ENCODE data around the gene BTBD19. TPM values are rescaled to one million over a fixed set of nuclear protein-coding genes. Genes with fewer than 3 reads are reported as not detected.
A peak's percentile ranks its signal among the peaks of the same experiment; 100 is the strongest.
"Not testable (repeated sequence)": the region's sequence is repeated elsewhere in the genome, so short reads cannot be mapped to it uniquely, and the experiment has no call there.

BTBD19 gene
- total RNA-seq, 4 donors from 2014 or later = 1.0 to 4.0 (median 2.4) TPM

DNA sequence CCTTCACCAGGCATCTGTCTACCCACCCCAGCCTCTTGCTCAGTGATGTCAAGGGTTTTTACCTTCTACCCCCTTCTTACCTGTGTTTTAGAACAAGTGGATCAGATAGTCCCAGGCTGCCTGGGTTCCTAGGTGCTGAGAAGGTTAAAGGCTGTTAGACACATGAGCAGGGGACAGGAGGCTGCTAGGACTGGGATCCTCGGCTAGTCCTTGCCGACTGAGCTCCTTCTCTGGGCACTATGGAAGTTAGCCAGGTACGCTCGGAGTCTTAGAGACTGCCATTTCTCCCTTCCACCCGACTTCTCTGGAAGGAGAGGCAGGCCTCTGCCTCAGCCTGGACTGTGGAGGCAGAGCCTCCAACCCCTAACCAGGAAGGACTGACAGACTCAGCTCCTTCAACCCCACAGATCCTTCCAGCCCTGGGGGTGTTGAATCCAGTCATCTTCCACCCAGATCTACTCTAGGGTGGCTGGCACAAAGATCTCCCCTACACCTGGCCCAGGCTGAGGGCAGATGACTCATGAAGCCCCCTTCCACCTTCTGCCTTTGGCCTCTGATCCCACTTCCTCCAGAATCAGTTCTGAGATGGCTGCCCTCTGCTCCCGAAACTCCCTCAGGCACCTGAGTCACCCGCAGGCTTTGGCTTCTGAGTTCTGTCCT is 1.5 kb upstream of the BTBD19 start, which contains the start of gene DYNLT4:
Gene DYNLT4 (minus strand): TSS at position 648 of the 660 bp plus-strand sequence. CDS start 683 bp downstream, outside the sequence.
- intact Hi-C loops (cut with DNase I; ENCODE audit: low total_unique reads) = no loop called here
- H3K4me3 ChIP-seq (ENCODE audit: low read depth, poor library complexity, severe bottlenecking) = no peak within 1 kb of the TSS
- no peak for DNase-seq (ENCODE audit: low spot score in 2 of 2)
- TF ChIP-seq, protein P1, sequence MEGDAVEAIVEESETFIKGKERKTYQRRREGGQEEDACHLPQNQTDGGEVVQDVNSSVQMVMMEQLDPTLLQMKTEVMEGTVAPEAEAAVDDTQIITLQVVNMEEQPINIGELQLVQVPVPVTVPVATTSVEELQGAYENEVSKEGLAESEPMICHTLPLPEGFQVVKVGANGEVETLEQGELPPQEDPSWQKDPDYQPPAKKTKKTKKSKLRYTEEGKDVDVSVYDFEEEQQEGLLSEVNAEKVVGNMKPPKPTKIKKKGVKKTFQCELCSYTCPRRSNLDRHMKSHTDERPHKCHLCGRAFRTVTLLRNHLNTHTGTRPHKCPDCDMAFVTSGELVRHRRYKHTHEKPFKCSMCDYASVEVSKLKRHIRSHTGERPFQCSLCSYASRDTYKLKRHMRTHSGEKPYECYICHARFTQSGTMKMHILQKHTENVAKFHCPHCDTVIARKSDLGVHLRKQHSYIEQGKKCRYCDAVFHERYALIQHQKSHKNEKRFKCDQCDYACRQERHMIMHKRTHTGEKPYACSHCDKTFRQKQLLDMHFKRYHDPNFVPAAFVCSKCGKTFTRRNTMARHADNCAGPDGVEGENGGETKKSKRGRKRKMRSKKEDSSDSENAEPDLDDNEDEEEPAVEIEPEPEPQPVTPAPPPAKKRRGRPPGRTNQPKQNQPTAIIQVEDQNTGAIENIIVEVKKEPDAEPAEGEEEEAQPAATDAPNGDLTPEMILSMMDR (IDR thresholded peaks at IDR 0.05) = no peak
- TF ChIP-seq POLR2A (IDR thresholded peaks at IDR 0.05) = no peak
- whole genome bisulfite sequencing, 2 donors = 25 to 42% methylated on average over 6 to 7 of the region's 7 CpGs

DNA sequence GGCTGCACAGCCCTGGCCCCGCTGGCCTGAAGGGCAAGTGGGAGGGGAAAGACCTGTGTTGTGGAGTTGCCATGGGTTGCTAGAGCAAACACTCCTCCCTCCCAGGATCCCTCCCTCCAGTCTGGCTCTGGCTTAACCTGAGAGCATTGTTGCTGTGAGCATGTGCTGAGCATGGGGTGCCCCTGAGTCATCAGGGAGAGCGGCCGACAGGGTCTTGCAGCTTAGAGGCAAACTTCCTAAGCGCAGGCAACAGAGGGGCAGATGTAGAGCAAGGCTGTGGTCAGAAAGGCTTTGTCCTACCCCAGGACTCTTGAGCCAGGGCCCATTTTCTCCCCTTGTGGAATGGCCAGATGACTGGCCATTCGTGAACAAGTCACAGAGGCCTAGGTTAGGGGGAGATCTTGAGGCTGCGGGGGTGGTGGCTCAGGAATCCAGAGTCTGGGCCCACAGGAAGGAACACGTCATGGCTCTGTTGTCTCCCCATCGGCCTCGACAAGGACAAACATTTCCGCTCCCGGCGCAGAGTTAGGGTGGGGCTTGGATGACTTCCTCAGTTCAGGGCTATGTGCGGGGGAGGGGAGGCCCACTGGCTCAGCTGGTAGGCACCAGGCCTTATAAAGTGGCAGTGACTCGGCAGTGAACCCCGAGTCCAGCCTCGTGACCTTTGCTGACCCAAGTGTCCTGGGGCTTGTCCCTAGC is 810 bp upstream of the BTBD19 start:
- no peak overlapping the region for H3K4me3 ChIP-seq (ENCODE audit: low read depth, poor library complexity, severe bottlenecking)
- 0 to 2% methylated on average over 13 to 14 of the region's 16 CpGs for WGBS, 2 donors
- intact Hi-C loops (cut with DNase I; ENCODE audit: low total_unique reads) = no loop called here
- TF ChIP-seq, protein P1 (IDR thresholded peaks at IDR 0.05) = no peak
- TF ChIP-seq POLR2A (IDR thresholded peaks at IDR 0.05) = no peak
- peak; percentile 98 to 100 for DNase-seq (ENCODE audit: low spot score in 2 of 2)

DNA sequence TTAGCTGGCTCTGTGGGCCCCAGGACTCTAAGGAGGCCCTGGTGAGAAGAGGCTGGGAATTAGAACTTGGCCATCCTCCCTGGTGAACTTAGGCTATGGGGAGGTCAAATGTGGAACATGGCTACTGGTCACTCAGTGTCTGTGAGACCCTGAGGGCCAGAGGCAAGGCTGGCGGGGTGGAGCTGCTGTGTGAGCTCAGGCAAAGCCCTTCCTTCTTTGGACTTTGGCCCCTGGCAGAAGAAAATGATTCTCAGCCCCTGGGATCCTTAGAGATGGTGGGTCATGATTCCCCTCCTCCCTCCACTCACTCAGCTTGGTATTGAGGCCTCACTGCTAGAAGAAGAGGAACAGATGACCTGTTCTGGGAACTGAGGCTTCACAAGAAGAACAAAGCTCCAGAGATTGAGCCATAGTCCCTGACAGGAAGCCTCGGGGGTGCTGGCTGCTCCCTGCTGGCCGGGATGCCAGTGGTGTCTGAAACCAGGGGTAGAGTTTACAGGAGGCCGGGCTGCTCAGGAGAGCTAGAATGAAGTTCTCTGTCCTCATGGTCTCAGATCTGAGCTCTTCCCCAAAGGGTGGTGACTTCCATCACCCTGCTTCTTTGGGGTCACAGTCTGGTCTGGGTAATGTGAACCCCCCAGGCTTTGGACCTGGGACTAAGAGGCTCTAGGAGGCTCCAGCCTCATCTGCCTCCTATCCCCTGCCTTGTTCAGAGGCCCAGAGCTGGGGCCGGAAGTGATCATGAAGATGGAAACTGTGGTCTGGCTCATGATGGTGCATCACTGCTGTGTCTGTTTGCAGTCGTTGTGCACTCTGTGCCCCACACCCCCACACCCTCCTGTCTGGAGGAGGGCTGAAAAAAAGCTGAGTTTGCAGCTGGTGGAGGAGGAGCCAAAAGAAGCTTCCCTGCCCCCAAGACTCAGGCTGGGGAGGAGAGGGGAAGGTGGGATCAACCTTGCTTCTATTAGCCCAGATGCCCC is 905 bp downstream of the BTBD19 start:
- WGBS, 2 donors = 25 to 27% methylated on average over 6 of the region's 6 CpGs
- TF ChIP-seq POLR2A (IDR thresholded peaks at IDR 0.05) = no peak
- TF ChIP-seq, protein P1 (IDR thresholded peaks at IDR 0.05) = no peak
- no peak overlapping the region for H3K4me3 ChIP-seq (ENCODE audit: low read depth, poor library complexity, severe bottlenecking)
- peak; percentile 62 to 91 for DNase-seq (ENCODE audit: low spot score in 2 of 2)
- intact Hi-C loops (cut with DNase I; ENCODE audit: low total_unique reads) = no loop called here

DNA sequence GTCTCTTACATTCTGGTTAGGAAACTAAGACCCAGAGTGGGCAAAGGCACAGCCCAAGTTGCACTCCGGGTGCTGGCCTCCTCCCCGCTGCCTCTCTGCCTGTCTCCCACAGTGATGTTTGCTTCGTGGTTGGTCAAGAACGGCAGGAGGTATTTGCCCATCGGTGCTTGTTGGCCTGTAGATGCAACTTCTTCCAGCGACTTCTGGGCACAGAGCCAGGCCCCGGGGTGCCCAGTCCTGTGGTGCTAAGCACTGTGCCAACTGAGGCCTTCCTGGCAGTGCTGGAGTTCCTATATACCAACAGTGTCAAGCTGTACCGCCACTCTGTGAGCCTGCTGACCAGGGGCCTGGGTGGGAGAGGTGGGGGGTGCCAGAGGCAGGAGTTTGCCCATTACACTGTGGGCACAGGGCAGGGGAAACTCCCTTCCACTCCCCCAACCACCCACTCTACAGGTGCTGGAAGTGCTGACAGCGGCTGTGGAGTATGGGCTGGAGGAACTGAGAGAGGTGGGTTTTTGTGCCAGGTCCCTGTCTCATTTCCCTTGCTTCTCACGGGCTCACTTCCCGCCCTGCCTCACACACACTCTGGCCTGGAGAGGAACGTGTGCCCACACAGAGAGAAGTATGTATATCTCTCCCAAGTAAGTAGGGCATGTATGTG is 1.9 kb downstream of the BTBD19 start:
- DNase-seq (ENCODE audit: low spot score in 2 of 2) = peak; percentile 71 to 95
- intact Hi-C loops (cut with DNase I; ENCODE audit: low total_unique reads) = no loop called here
- TF ChIP-seq, protein P1 (IDR thresholded peaks at IDR 0.05) = no peak
- no peak for TF ChIP-seq POLR2A (IDR thresholded peaks at IDR 0.05)
- no peak overlapping the region for H3K4me3 ChIP-seq (ENCODE audit: low read depth, poor library complexity, severe bottlenecking)
- WGBS, 2 donors = 20 to 34% methylated on average over 5 to 12 of the region's 12 CpGs

DNA sequence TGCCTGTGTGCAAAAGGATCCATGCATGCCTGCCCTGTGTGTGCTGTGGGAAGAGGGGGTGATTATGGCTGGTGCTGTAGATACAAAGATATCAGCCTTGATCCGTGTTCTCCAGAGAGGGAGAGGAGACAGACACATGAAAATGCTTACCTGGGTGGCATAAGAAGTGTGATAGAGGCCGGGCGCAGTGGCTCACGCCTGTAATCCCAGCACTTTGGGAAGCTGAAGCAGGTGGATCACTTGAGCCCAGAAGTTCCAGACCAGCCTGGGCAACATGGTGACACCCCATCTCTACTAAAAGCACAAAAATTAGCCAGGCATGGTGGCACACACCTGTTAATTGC is 2.4 kb downstream of the BTBD19 start:
- peak in 1 of 2 donors; percentile 76 for DNase-seq (ENCODE audit: low spot score in 2 of 2)
- H3K4me3 ChIP-seq (ENCODE audit: low read depth, poor library complexity, severe bottlenecking); intact Hi-C loops (cut with DNase I; ENCODE audit: low total_unique reads): not testable (repeated sequence)
- 80 to 81% methylated on average over 4 of the region's 4 CpGs for WGBS, 2 donors

Measured in lower leg skin (tissue), 4 donors.